Transverse colon (tissue), 4 donors: ENCODE measurements around the gene NXPE3. TPM values are rescaled to one million over a fixed set of nuclear protein-coding genes. Genes with fewer than 3 reads are reported as not detected.
A peak's percentile ranks its signal among the peaks of the same experiment; 100 is the strongest.
"Not testable (repeated sequence)": the region's sequence is repeated elsewhere in the genome, so short reads cannot be mapped to it uniquely, and the experiment has no call there.

ENCODE experiments used
- DNase-seq: peaks from one replicate; pipeline ENCODE4 v3.0.0-alpha.2; 2019
- H3K27ac ChIP-seq, 4 donors: fragments of 200-600 bp; sonication (generic); 2 replicates each; pipeline ENCODE4 v1.5.1; 2016 to 2018; ENCODE audit warnings: inconsistent platforms in 4 of 4
- H3K27me3 ChIP-seq: fragments of 200-600 bp; sonication (generic); 2 replicates; pipeline ENCODE4 v1.5.1; 2017; ENCODE audit warnings: inconsistent platforms
- H3K36me3 ChIP-seq, 4 donors: fragments of 200-600 bp; sonication (generic); 2 replicates each; pipeline ENCODE4 v1.5.1; 2017 to 2019; ENCODE audit warnings: inconsistent platforms in 4 of 4
- H3K4me1 ChIP-seq, 4 donors: fragments of 200-600 bp; sonication (generic); 2 replicates each; pipeline ENCODE4 v1.5.1; 2017 to 2020; ENCODE audit warnings: inconsistent platforms in 4 of 4
- H3K4me3 ChIP-seq, 4 donors: fragments of 200-600 bp; sonication (generic); 1 replicate in 1 of 4; 2 replicates in 3 of 4; pipeline versions ENCODE4 v1.5.1 to v1.6.1; 2017 to 2019; ENCODE audit warnings: inconsistent platforms in 4 of 4
- H3K9me3 ChIP-seq, 2 donors: fragments of 200-600 bp; sonication (generic); 2 replicates each; pipeline ENCODE4 v1.5.1; 2017 to 2019; ENCODE audit warnings: inconsistent platforms in 2 of 2
- CTCF ChIP-seq, 5 experiments: fragments of 200-600 bp in 3 of 5; fragments of 450-650 bp in 2 of 5; sonication (generic) in 3 of 5; IDR thresholded peaks; 1 replicate in 2 of 5; 2 replicates in 3 of 5; pipeline ENCODE4 v1.5.1; 2016 to 2017; ENCODE audit warnings: antibody characterized with exemption in 5 of 5, inconsistent platforms in 3 of 5, mild to moderate bottlenecking in 2 of 5, moderate library complexity in 1 of 5
- EP300 ChIP-seq: sonication (generic); formaldehyde crosslinking; IDR thresholded peaks from one replicate; pipeline ENCODE4 v1.6.1; 2017; ENCODE audit warnings: antibody characterized with exemption, low read depth
- POLR2A ChIP-seq: fragments of 450-650 bp; IDR thresholded peaks from one replicate; pipeline ENCODE4 v1.6.1; 2016; ENCODE audit warnings: antibody characterized with exemption, mild to moderate bottlenecking, moderate library complexity
- POLR2AphosphoS5 ChIP-seq, 3 donors: sonication (generic); formaldehyde crosslinking; IDR thresholded peaks; one replicate each; pipeline ENCODE4 v1.6.1; 2016; ENCODE audit warnings: antibody characterized with exemption in 3 of 3
- WGBS, 2 donors: methylation state at CpG; one replicate each; pipeline ENCODE4 v1.1.5; 2018; ENCODE audit warnings: low coverage in 1 of 2; 5-methylcytosine and 5-hydroxymethylcytosine counted together
- in situ Hi-C, 4 donors: fragments of 200-750 bp; cut with MboI; loops; one replicate each; pipeline versions ENCODE4 v1.15.0 to v1.15.1; 2017; ENCODE audit warnings: low sequenced_read_pairs in 3 of 4, low pct_ligation_motif_present in 1 of 4, low pct_unique_long_range_greater_than_20kb in 1 of 4
- intact Hi-C: fragments of 100-400 bp; cut with DNase I; formaldehyde crosslinking; loops from one replicate; pipeline ENCODE4 v1.15.1; 2023; ENCODE audit warnings: low total_unique reads
- total RNA-seq, 4 donors: library from RNA; depleted of rRNA; stranded (reverse); fragments of >200 nt; gene quantifications; one replicate each; pipeline ENCODE4 v1.1.0, GENCODE V29; 2016

Gene NXPE3
- total RNA-seq, 4 donors from 2014 or later: 2.2 to 8.1 (median 2.9) TPM

GRCh38 chr3:101735833-101736232, 43.2 kb upstream of the NXPE3 start:
- intact Hi-C loops (no loop called here), in situ Hi-C loops (no loop called here)
- H3K9me3 ChIP-seq: no peaks in the 10 kb centered on the region
- H3K4me3 ChIP-seq: no peak overlapping the region
- TF ChIP-seq CTCF (IDR thresholded peaks at IDR 0.05) (no peak), POLR2A (no peak), POLR2AphosphoS5 (IDR thresholded peaks at IDR 0.05) (no peak), EP300 (no peak)
- H3K36me3 ChIP-seq: peaks cover 0 to 50% (median 12%) of the 10 kb centered on the region in 4 donors
- no peaks in the 10 kb centered on the region for H3K27me3 ChIP-seq
- H3K4me1 ChIP-seq: no peaks in the 10 kb centered on the region
- 95 to 100% methylated on average over 1 to 10 of the region's 10 CpGs for WGBS, 2 donors
- no peak overlapping the region for H3K27ac ChIP-seq
- no peak for DNase-seq

GRCh38 chr3:101741914-101742313, 37.1 kb upstream of the NXPE3 start:
- H3K36me3 ChIP-seq, DNase-seq, H3K9me3 ChIP-seq, H3K4me1 ChIP-seq, H3K27ac ChIP-seq, H3K4me3 ChIP-seq, H3K27me3 ChIP-seq, intact Hi-C loops, in situ Hi-C loops: not testable (repeated sequence)
- WGBS, 2 donors: 92 to 93% methylated on average over 3 of the region's 3 CpGs

- H3K27ac ChIP-seq: no peak overlapping the region
- TF ChIP-seq CTCF (IDR thresholded peaks at IDR 0.05): no peak
- DNase-seq: no peak
- in situ Hi-C loops (no loop called here), intact Hi-C loops (no loop called here)
- no peak overlapping the region for H3K4me3 ChIP-seq
- H3K27me3 ChIP-seq: no peaks in the 10 kb centered on the region
- WGBS, 2 donors: 48% methylated on average over 1 of the region's 1 CpG; no CpG with 5 or more reads in 1 of the 2 donors
- peaks cover 0 to 4% (median 0%) of the 10 kb centered on the region in 4 donors for H3K4me1 ChIP-seq
- H3K36me3 ChIP-seq: no peaks in the 10 kb centered on the region
- no peaks in the 10 kb centered on the region for H3K9me3 ChIP-seq
These were observed 34.2 kb upstream of the NXPE3 start for GRCh38 chr3:101744811-101745210.

- intact Hi-C loops, H3K4me3 ChIP-seq, H3K4me1 ChIP-seq, H3K27ac ChIP-seq, DNase-seq, H3K36me3 ChIP-seq, H3K9me3 ChIP-seq, H3K27me3 ChIP-seq, in situ Hi-C loops: not testable (repeated sequence)
- 100% methylated on average over 1 of the region's 1 CpG; no CpG with 5 or more reads in 1 of the 2 donors for WGBS, 2 donors
These were observed 33.1 kb upstream of the NXPE3 start for GRCh38 chr3:101745934-101746333.

- H3K4me3 ChIP-seq, H3K9me3 ChIP-seq, H3K27ac ChIP-seq, in situ Hi-C loops, H3K4me1 ChIP-seq, H3K27me3 ChIP-seq, intact Hi-C loops: not testable (repeated sequence)
- peak; percentile 52 for DNase-seq
- WGBS, 2 donors: 80 to 84% methylated on average over 1 to 20 of the region's 23 CpGs
- H3K36me3 ChIP-seq: peaks cover 0 to 32% (median 13%) of the 10 kb centered on the region in 4 donors
These were observed 25.5 kb upstream of the NXPE3 start for GRCh38 chr3:101753386-101754113.

GRCh38 chr3:101758224-101758623, 20.8 kb upstream of the NXPE3 start:
- TF ChIP-seq CTCF (IDR thresholded peaks at IDR 0.05): no peak
- DNase-seq: no peak
- in situ Hi-C loops (no loop called here), intact Hi-C loops (no loop called here)
- Histone ChIP-seq H3K36me3 (peaks cover 0 to 45% (median 15%) of the 10 kb centered on the region in 4 donors), H3K4me1 (no peaks in the 10 kb centered on the region), H3K9me3 (no peaks in the 10 kb centered on the region), H3K4me3 (no peak overlapping the region), H3K27me3 (no peaks in the 10 kb centered on the region), H3K27ac (no peak overlapping the region)
- 95 to 100% methylated on average over 5 to 6 of the region's 6 CpGs for WGBS, 2 donors
